ENCODE measurements around the gene DUOX1.

DNA sequence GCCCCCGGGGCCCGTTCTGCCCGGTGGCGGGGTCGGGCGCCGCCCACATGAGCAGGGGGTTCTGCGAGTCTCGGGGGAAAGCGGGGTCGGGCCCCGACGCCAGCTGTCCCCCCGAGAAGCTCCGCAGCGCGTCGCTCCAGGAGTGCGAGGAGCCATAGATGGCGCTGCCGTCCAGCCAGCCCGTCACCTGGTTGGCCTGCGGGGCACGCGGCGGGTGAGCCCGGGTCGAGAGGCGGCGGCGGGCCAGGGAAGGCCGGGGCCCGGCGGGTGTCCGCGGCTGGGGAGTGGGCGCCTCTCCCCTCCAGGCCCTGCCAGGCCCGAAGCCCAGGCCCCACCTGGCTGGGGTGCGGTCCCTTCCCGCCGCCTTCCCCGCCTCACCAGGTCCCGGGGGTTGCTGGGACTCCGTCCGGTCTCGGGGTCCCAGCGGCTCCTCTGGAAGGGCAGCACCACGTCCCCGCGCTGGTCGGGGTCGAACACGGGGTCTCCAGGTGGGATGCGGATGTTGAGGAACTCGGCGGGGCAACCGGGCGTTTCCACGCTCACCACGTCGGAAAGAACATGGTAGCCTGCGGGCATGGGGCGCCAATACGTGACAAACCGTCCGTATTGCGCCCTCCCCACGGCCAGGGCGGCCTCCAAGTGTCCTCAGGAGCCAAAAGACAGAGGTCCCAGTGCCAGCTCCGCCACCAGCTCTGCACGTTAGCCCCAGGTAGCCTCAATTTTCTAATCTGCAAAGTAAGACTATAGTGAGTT lies 18.2 kb upstream of the DUOX1 start:
- TF ChIP-seq POLR2AphosphoS5 (IDR thresholded peaks at IDR 0.05; ENCODE audit: low read depth, low read length) (no peak), TAF1 (IDR thresholded peaks at IDR 0.05; ENCODE audit: borderline replicate concordance, low read depth, low read length) (no peak), YY1 (IDR thresholded peaks at IDR 0.05; ENCODE audit: low read depth) (no peak), FOXM1 (IDR thresholded peaks at IDR 0.05; ENCODE audit: low read depth) (no peak)
- TF ChIP-seq, protein P1, sequence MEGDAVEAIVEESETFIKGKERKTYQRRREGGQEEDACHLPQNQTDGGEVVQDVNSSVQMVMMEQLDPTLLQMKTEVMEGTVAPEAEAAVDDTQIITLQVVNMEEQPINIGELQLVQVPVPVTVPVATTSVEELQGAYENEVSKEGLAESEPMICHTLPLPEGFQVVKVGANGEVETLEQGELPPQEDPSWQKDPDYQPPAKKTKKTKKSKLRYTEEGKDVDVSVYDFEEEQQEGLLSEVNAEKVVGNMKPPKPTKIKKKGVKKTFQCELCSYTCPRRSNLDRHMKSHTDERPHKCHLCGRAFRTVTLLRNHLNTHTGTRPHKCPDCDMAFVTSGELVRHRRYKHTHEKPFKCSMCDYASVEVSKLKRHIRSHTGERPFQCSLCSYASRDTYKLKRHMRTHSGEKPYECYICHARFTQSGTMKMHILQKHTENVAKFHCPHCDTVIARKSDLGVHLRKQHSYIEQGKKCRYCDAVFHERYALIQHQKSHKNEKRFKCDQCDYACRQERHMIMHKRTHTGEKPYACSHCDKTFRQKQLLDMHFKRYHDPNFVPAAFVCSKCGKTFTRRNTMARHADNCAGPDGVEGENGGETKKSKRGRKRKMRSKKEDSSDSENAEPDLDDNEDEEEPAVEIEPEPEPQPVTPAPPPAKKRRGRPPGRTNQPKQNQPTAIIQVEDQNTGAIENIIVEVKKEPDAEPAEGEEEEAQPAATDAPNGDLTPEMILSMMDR (IDR thresholded peaks at IDR 0.05), result no peak
